ENCODE results near the gene AP3B2.

AP3B2 gene

DNA sequence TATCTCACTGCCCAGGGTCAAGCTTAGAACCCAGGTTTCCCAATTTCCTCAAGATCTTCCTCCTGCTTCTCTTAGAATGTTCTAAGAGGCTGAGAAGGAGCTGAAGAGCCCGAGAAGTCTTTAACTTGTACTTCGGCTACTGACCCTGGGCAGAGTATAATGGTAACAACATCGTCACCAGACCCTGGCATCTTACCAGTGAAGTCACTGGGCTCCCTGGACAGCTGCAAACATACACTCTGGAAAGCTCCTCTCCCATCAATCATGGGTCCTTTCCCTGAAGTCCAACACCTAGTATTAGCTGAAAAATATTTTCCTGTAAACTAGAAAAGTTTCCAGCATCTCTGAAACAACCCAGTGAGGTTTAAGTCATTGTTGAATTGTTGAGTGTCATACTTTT, 85.2 kb downstream of the AP3B2 start:
- TF ChIP-seq, protein P1, sequence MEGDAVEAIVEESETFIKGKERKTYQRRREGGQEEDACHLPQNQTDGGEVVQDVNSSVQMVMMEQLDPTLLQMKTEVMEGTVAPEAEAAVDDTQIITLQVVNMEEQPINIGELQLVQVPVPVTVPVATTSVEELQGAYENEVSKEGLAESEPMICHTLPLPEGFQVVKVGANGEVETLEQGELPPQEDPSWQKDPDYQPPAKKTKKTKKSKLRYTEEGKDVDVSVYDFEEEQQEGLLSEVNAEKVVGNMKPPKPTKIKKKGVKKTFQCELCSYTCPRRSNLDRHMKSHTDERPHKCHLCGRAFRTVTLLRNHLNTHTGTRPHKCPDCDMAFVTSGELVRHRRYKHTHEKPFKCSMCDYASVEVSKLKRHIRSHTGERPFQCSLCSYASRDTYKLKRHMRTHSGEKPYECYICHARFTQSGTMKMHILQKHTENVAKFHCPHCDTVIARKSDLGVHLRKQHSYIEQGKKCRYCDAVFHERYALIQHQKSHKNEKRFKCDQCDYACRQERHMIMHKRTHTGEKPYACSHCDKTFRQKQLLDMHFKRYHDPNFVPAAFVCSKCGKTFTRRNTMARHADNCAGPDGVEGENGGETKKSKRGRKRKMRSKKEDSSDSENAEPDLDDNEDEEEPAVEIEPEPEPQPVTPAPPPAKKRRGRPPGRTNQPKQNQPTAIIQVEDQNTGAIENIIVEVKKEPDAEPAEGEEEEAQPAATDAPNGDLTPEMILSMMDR (IDR thresholded peaks at IDR 0.05; ENCODE audit: insufficient read depth, missing control alignments) = no peak
- DNase-seq (ENCODE audit: insufficient read length, low spot score) = no peak
- no peak for FAIRE-seq

DNA sequence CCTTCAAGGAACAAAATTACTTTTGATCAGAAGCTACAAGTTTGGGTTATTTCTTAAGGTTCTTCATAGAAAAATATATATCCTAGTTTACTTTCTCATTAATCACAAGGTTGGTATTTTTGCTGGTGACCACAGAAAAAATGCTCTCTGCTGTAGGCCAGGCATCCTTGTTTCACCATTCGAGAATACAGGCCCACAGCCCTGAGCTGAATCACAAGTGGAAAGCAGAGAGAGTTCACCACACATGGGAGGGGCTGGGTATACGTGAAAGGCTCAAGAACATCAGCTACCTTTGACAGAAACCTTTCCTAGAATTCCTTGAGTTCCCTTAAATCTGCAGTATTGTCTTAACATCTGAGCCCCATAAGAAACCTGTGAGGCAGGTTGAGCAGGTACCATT, 85.7 kb downstream of the AP3B2 start:
- no peak for FAIRE-seq
- DNase-seq (ENCODE audit: insufficient read length, low spot score) = no peak
- TF ChIP-seq, protein P1 (IDR thresholded peaks at IDR 0.05; ENCODE audit: insufficient read depth, missing control alignments) = no peak

DNA sequence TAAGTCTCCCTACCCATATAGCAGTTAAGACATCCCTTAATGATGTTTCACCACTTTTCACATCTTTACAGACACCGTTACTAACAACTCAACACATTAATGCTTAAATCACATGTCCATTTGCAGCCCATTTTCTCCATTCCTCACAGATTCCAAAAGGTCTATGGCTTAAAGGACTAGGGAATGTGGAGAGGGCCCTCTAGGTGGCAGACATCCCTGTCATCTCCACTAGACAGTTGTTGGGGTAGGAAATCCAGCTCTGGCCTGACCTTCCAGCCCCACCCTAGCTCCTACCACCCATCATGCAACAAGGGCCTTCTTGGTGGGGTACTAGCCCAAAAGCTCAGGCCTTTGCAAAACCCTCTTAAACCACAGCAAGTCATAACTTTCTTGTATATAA, 87.7 kb downstream of the AP3B2 start:
- no peak for DNase-seq (ENCODE audit: insufficient read length, low spot score)
- no peak for FAIRE-seq

DNA sequence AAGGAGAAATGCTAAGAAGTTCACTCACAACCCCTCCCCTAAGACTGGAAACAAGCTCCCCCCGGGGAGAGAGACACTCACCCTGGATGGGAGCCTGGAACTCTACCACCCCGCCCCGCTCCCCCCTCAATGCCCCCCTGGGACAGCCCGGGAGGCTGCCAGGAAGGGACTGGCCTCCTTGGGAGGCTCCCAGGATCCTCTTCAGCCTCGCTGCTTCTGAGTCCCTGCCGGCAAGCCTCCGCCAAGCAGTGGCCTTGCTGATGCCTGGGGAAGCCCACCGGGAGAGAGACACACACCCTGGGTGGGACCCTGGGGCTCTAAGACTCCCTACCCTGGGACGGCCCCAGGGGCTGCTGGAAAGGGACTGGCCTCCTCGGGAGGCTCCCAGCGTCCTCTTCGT, 95.9 kb downstream of the AP3B2 start:
- FAIRE-seq (no peak), DNase-seq (ENCODE audit: insufficient read length, low spot score) (no peak)
- TF ChIP-seq, protein P1 (IDR thresholded peaks at IDR 0.05; ENCODE audit: insufficient read depth, missing control alignments) = no peak

More for the DNA sequence above, 87.7 kb downstream of the AP3B2 start:
- TF ChIP-seq, protein P1 (IDR thresholded peaks at IDR 0.05; ENCODE audit: insufficient read depth, missing control alignments) = peak; percentile 9

DNA sequence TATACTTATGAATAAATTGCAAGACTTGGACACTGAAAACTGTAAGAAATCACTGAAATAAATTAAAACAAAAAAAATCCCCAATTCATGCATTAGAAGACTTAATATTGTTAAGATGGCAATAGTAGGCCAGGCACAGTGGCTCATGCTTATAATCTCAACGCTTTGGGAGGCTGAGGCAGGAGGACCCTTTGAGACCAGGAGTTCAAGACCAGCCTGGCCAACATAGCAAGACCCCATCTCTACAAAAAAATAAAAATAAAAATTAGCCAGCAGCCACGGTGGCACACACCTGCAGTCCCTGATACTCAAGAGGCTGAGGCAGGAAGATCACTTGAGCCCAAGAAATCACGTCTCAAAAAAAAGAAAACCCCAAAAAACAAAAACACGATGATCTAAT, 98.3 kb downstream of the AP3B2 start:
- TF ChIP-seq, protein P1 (IDR thresholded peaks at IDR 0.05; ENCODE audit: insufficient read depth, missing control alignments) = no peak
- no peak for FAIRE-seq
- DNase-seq (ENCODE audit: insufficient read length, low spot score) = no peak

Data from D721Med (cell line).